Astrocyte (in vitro differentiated cells and primary cell): Measurements from ENCODE around the gene TMEM119.

Experiments
- EZH2 ChIP-seq: IDR thresholded peaks from 2 replicates; pipeline ENCODE4 v1.6.1; 2012; ENCODE audit warnings: mild to moderate bottlenecking, low read length, inconsistent platforms; ENCODE audit not compliant: insufficient read depth
- TF ChIP-seq, protein P1 (sequence below): IDR thresholded peaks from 2 replicates; pipeline ENCODE4 v1.5.1; 2011; ENCODE audit warnings: low read depth, mild to moderate bottlenecking, inconsistent platforms, low read length, moderate library complexity; ENCODE audit not compliant: insufficient read depth

- TF ChIP-seq, protein P1, sequence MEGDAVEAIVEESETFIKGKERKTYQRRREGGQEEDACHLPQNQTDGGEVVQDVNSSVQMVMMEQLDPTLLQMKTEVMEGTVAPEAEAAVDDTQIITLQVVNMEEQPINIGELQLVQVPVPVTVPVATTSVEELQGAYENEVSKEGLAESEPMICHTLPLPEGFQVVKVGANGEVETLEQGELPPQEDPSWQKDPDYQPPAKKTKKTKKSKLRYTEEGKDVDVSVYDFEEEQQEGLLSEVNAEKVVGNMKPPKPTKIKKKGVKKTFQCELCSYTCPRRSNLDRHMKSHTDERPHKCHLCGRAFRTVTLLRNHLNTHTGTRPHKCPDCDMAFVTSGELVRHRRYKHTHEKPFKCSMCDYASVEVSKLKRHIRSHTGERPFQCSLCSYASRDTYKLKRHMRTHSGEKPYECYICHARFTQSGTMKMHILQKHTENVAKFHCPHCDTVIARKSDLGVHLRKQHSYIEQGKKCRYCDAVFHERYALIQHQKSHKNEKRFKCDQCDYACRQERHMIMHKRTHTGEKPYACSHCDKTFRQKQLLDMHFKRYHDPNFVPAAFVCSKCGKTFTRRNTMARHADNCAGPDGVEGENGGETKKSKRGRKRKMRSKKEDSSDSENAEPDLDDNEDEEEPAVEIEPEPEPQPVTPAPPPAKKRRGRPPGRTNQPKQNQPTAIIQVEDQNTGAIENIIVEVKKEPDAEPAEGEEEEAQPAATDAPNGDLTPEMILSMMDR: peak; percentile 49
- no peak for TF ChIP-seq EZH2
Observed at GRCh38 chr12:108570743-108571608, 26.9 kb downstream of the TMEM119 start.
